Spleen (tissue), 11 donors: ENCODE data around the gene SMIM33. TPM values are rescaled to one million over a fixed set of nuclear protein-coding genes. Genes with fewer than 3 reads are reported as not detected.

Experiments
- DNase-seq: peaks from one replicate; pipeline ENCODE4 v3.0.0-alpha.2; 2020
- H3K27ac ChIP-seq, 8 donors: fragments of 200-600 bp; sonication (generic) in 7 of 8; 1 replicate in 4 of 8; 2 replicates in 4 of 8; pipeline versions ENCODE4 v1.5.0 to v1.8.0; 2016 to 2021; ENCODE audit warnings: inconsistent platforms in 4 of 8, mild to moderate bottlenecking in 4 of 8, moderate library complexity in 1 of 8
- H3K27me3 ChIP-seq, 7 donors: fragments of 200-600 bp; sonication (generic) in 6 of 7; replicated peaks in 1 of 7; 1 replicate in 4 of 7; 2 replicates in 3 of 7; pipeline versions ENCODE4 v1.5.0 to v1.8.0; 2016 to 2021; ENCODE audit warnings: inconsistent platforms in 3 of 7, mild to moderate bottlenecking in 1 of 7
- H3K36me3 ChIP-seq, 6 donors: fragments of 200-600 bp; sonication (generic) in 5 of 6; 1 replicate in 4 of 6; 2 replicates in 2 of 6; pipeline versions ENCODE4 v1.5.0 to v1.8.0; 2016 to 2021; ENCODE audit warnings: inconsistent platforms in 2 of 6
- H3K4me1 ChIP-seq, 6 donors: fragments of 200-600 bp; sonication (generic) in 5 of 6; 1 replicate in 3 of 6; 2 replicates in 3 of 6; pipeline versions ENCODE4 v1.5.0 to v1.8.0; 2016 to 2021; ENCODE audit warnings: inconsistent platforms in 3 of 6
- H3K4me3 ChIP-seq, 8 donors: fragments of 200-600 bp; sonication (generic) in 7 of 8; 1 replicate in 4 of 8; 2 replicates in 4 of 8; pipeline versions ENCODE4 v1.5.0 to v1.8.0; 2016 to 2021; ENCODE audit warnings: inconsistent platforms in 4 of 8, mild to moderate bottlenecking in 4 of 8, moderate library complexity in 2 of 8
- H3K9me3 ChIP-seq, 8 donors: fragments of 200-600 bp; sonication (generic) in 7 of 8; 1 replicate in 4 of 8; 2 replicates in 4 of 8; pipeline versions ENCODE4 v1.5.0 to v1.8.0; 2016 to 2021; ENCODE audit warnings: inconsistent platforms in 4 of 8
- POLR2A ChIP-seq, 3 donors: fragments of 450-650 bp; IDR thresholded peaks; one replicate each; pipeline ENCODE4 v1.5.1; 2017; ENCODE audit warnings: antibody characterized with exemption in 3 of 3, mild to moderate bottlenecking in 1 of 3
- POLR2AphosphoS5 ChIP-seq, 3 donors: sonication (generic); formaldehyde crosslinking; IDR thresholded peaks; one replicate each; pipeline ENCODE4 v1.5.1; 2017; ENCODE audit warnings: antibody characterized with exemption in 3 of 3
- WGBS, 5 donors: extraction: QIAGEN DNeasy Blood & Tissue Kit in 3 of 5; methylation state at CpG; one replicate each; pipeline versions ENCODE4 v1.1.5 to v1.1.7; 2013 to 2018; 5-methylcytosine and 5-hydroxymethylcytosine counted together
- intact Hi-C: fragments of 100-400 bp; cut with DNase I; formaldehyde crosslinking; loops from one replicate; pipeline ENCODE4 v1.15.0; 2023; ENCODE audit warnings: low total_unique reads
- polyA plus RNA-seq, 3 donors: library from polyadenylated mRNA; stranded (reverse); fragments of 200-250 nt; gene quantifications; one replicate each; pipeline ENCODE4 v1.2.1, GENCODE V29; 2013
- total RNA-seq, 7 donors: library from RNA; depleted of rRNA in 3 of 7; stranded (reverse); fragments of >200 nt in 3 of 7; fragmentation: NEBNext Ultra II Directional in 4 of 7; extraction: Animal tissue kit (Norgen Biotek cat#: 25700) in 4 of 7; gene quantifications; one replicate each; pipeline versions ENCODE4 v1.1.0 to v1.2.1, GENCODE V29; 2016 to 2021
- TF ChIP-seq, protein P1 (sequence below), 11 experiments: fragments of 200-600 bp in 7 of 11; fragments of 450-650 bp in 4 of 11; sonication (generic) in 4 of 11; IDR thresholded peaks in 8 of 11; conservative IDR thresholded peaks in 3 of 11; 1 replicate in 7 of 11; 2 replicates in 4 of 11; pipeline versions ENCODE4 v1.4.0 to v1.8.0; 2016 to 2021; ENCODE audit warnings: antibody characterized with exemption in 11 of 11, inconsistent platforms in 4 of 11, mild to moderate bottlenecking in 1 of 11
- donor health status: healthy with polysubstance abuse.
- donor health status: DM: no; HTN: no; CAD: no; lungs with moderate emphysema.
- donor health status: DM: no; HTN: no; CAD: no.
- donor health status: Bipolar disorder and iron deficiency.
- donor health status: healthy.
- donor health status: DM: no; HTN: no; CAD: no.
- donor health status: DM: yes; HTN: yes; CAD: no.

Gene SMIM33
- total and polyA plus RNA-seq, 10 donors = 0.03 to 0.24 TPM; not detected in 8

GRCh38 chr5:139451878-139452660, 18.7 kb upstream of the SMIM33 start:
- Histone ChIP-seq H3K4me3 (no peak overlapping the region), H3K9me3 (no peaks in the 10 kb centered on the region), H3K27me3 (no peaks in the 10 kb centered on the region), H3K4me1 (peaks cover 0 to 2% (median 0%) of the 10 kb centered on the region in 6 donors), H3K36me3 (peaks cover 0 to 62% (median 0%) of the 10 kb centered on the region in 6 donors), H3K27ac (peak overlapping the region in 1 of 8 donors; percentile 40)
- TF ChIP-seq, protein P1, sequence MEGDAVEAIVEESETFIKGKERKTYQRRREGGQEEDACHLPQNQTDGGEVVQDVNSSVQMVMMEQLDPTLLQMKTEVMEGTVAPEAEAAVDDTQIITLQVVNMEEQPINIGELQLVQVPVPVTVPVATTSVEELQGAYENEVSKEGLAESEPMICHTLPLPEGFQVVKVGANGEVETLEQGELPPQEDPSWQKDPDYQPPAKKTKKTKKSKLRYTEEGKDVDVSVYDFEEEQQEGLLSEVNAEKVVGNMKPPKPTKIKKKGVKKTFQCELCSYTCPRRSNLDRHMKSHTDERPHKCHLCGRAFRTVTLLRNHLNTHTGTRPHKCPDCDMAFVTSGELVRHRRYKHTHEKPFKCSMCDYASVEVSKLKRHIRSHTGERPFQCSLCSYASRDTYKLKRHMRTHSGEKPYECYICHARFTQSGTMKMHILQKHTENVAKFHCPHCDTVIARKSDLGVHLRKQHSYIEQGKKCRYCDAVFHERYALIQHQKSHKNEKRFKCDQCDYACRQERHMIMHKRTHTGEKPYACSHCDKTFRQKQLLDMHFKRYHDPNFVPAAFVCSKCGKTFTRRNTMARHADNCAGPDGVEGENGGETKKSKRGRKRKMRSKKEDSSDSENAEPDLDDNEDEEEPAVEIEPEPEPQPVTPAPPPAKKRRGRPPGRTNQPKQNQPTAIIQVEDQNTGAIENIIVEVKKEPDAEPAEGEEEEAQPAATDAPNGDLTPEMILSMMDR (IDR thresholded peaks at IDR 0.05 in 8 of 11, conservative IDR thresholded peaks at IDR 0.05 in 3 of 11) = no peak
- TF ChIP-seq POLR2AphosphoS5 (IDR thresholded peaks at IDR 0.05) (no peak), POLR2A (IDR thresholded peaks at IDR 0.05) (no peak)
- 74 to 83% (median 83%) methylated on average over 3 of the region's 3 CpGs for WGBS, 5 donors
- intact Hi-C loops = no loop called here
- DNase-seq = no peak

GRCh38 chr5:139453683-139454567, 16.9 kb upstream of the SMIM33 start:
- Histone ChIP-seq H3K27ac (peak overlapping the region in 1 of 8 donors; percentile 63), H3K9me3 (no peaks in the 10 kb centered on the region), H3K4me3 (no peak overlapping the region), H3K27me3 (no peaks in the 10 kb centered on the region), H3K36me3 (peaks cover 0 to 47% (median 0%) of the 10 kb centered on the region in 6 donors), H3K4me1 (peaks cover 0 to 20% (median 5%) of the 10 kb centered on the region in 6 donors)
- intact Hi-C loops = no loop called here
- TF ChIP-seq POLR2AphosphoS5 (IDR thresholded peaks at IDR 0.05) = no peak
- TF ChIP-seq, protein P1 (IDR thresholded peaks at IDR 0.05 in 8 of 11, conservative IDR thresholded peaks at IDR 0.05 in 3 of 11) = no peak
- no peak for TF ChIP-seq POLR2A (IDR thresholded peaks at IDR 0.05)
- WGBS, 5 donors = 53 to 69% (median 60%) methylated on average over 3 of the region's 3 CpGs
- DNase-seq = no peak

DNA sequence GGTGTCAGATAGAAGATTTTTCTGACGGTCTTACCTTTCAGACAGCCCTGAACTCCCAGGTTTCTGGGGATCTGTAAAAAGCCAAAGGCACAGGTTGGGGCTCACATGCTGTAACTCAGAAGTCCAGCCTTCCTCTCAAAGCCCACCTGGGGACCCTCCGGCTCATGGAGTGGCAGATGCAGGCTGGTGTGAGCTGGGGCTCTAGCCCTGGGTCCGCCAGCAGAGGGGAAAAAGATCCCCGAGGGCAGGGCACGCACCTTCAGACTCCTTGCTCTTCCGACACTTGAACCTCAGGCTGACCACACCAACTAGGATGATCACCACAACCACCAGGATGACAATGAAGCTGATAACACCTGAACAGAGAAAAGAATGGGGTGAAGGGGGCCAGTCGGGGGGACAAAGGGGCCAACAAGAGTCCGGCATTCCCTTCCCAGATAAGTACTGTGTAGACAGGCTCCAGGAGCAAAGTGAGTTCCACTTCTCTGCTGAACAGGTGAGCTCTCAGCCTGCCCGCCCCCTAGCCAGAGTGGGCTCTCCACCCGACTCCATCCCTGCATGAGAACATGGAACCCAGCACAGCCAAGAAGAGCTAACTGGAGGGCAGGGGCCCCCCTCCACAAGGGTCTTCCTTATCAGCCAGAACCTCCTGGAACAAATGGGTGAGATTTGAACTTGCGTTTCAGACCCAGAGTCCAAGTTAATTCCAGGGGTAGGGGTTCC, 16.1 kb upstream of the SMIM33 start:
- TF ChIP-seq POLR2A (IDR thresholded peaks at IDR 0.05) (no peak), POLR2AphosphoS5 (IDR thresholded peaks at IDR 0.05) (no peak)
- TF ChIP-seq, protein P1 (IDR thresholded peaks at IDR 0.05 in 8 of 11, conservative IDR thresholded peaks at IDR 0.05 in 3 of 11) = no peak
- Histone ChIP-seq H3K4me3 (no peak overlapping the region), H3K27me3 (no peaks in the 10 kb centered on the region), H3K36me3 (peaks cover 0 to 39% (median 0%) of the 10 kb centered on the region in 6 donors), H3K9me3 (no peaks in the 10 kb centered on the region), H3K27ac (peak overlapping the region in 1 of 8 donors; percentile 63), H3K4me1 (peaks cover 0 to 28% (median 13%) of the 10 kb centered on the region in 6 donors)
- intact Hi-C loops = no loop called here
- 87 to 92% (median 89%) methylated on average over 10 to 11 of the region's 11 CpGs for WGBS, 5 donors
- peak; percentile 61 for DNase-seq
